GM23248 (cell line): ENCODE data around the gene GPN2. TPM values are rescaled to one million over a fixed set of nuclear protein-coding genes. Genes with fewer than 3 reads are reported as not detected.

Experiments used
- DNase-seq: peaks from one replicate; pipeline ENCODE4 v3.0.0-alpha.2; 2015
- H2AFZ ChIP-seq: fragments of 200-600 bp; sonication (generic); 2 replicates; pipeline ENCODE4 v1.6.1; 2016; ENCODE audit warnings: antibody characterized with exemption
- H3F3A ChIP-seq: fragments of 200-600 bp; sonication (generic); 2 replicates; pipeline ENCODE4 v1.6.1; 2016; ENCODE audit warnings: mild to moderate bottlenecking, antibody characterized with exemption, mixed run types; ENCODE audit not compliant: insufficient read depth
- H3K27ac ChIP-seq: fragments of 200-600 bp; sonication (generic); 2 replicates; pipeline ENCODE4 v1.5.1; 2016; ENCODE audit warnings: mild to moderate bottlenecking
- H3K27me3 ChIP-seq: fragments of 200-600 bp; sonication (generic); replicated peaks from 2 replicates; pipeline ENCODE4 v1.6.1; 2016; ENCODE audit warnings: mild to moderate bottlenecking; ENCODE audit not compliant: insufficient read depth
- H3K36me3 ChIP-seq: fragments of 200-600 bp; sonication (generic); 2 replicates; pipeline ENCODE4 v1.6.1; 2016; ENCODE audit warnings: low read depth, mild to moderate bottlenecking
- H3K4me1 ChIP-seq: fragments of 200-600 bp; sonication (generic); 2 replicates; pipeline ENCODE4 v1.6.1; 2016; ENCODE audit warnings: mild to moderate bottlenecking; ENCODE audit not compliant: insufficient read depth
- H3K4me2 ChIP-seq: fragments of 200-600 bp; sonication (generic); one replicate; pipeline ENCODE4 v1.6.1; 2016; ENCODE audit warnings: mild to moderate bottlenecking; ENCODE audit not compliant: unreplicated experiment
- H3K4me3 ChIP-seq: fragments of 200-600 bp; sonication (generic); 2 replicates; pipeline ENCODE4 v1.5.1; 2016; ENCODE audit warnings: mild to moderate bottlenecking
- H3K79me2 ChIP-seq: fragments of 200-600 bp; sonication (generic); 2 replicates; pipeline ENCODE4 v1.6.1; 2016; ENCODE audit warnings: mild to moderate bottlenecking; ENCODE audit not compliant: insufficient read depth
- H3K9ac ChIP-seq: fragments of 200-600 bp; sonication (generic); 2 replicates; pipeline ENCODE4 v1.6.1; 2016; ENCODE audit warnings: mild to moderate bottlenecking
- H3K9me2 ChIP-seq: fragments of 200-600 bp; sonication (generic); 2 replicates; pipeline ENCODE4 v1.6.1; 2016; ENCODE audit warnings: mixed run types, mild to moderate bottlenecking, moderate library complexity; ENCODE audit not compliant: insufficient read depth
- H3K9me3 ChIP-seq: fragments of 200-600 bp; sonication (generic); one replicate; pipeline ENCODE4 v1.6.1; 2017; ENCODE audit warnings: low read depth
- H4K20me1 ChIP-seq: fragments of 200-600 bp; sonication (generic); 2 replicates; pipeline ENCODE4 v1.6.0; 2016; ENCODE audit not compliant: insufficient read depth
- EZH2 ChIP-seq: fragments of 200-600 bp; sonication (generic); IDR thresholded peaks from 2 replicates; pipeline ENCODE4 v1.6.1; 2018; ENCODE audit warnings: antibody characterized with exemption, mild to moderate bottlenecking; ENCODE audit not compliant: insufficient read depth, poor library complexity, severe bottlenecking
- EZH2phosphoT487 ChIP-seq: fragments of 200-600 bp; sonication (generic); IDR thresholded peaks from 2 replicates; pipeline ENCODE4 v1.6.1; 2018; ENCODE audit warnings: antibody characterized with exemption, moderate library complexity, mild to moderate bottlenecking, low read depth; ENCODE audit not compliant: insufficient read depth
- WGBS, 2 experiments: methylation state at CpG; one replicate each; pipeline ENCODE4 v1.1.6; 2015 to 2017; ENCODE audit warnings: low lambda C conversion rate in 2 of 2, low coverage in 1 of 2; ENCODE audit errors: missing lambda C conversion rate in 2 of 2; 5-methylcytosine and 5-hydroxymethylcytosine counted together
- in situ Hi-C: fragments of 300-500 bp; cut with MboI; formaldehyde crosslinking; loops from 2 replicates; pipeline ENCODE4 v1.15.0; 2020
- polyA plus RNA-seq: library from polyadenylated mRNA; unstranded; fragments of >200 nt; fragmentation: Nextera tagmentation; extraction: Ambion mirVana; gene quantifications from 2 replicates; pipeline ENCODE4 v1.2.1, GENCODE V29; 2016
- total RNA-seq: library from RNA; depleted of rRNA; stranded (reverse); fragments of >200 nt; shearing (Covaris generic); gene quantifications from 2 replicates; pipeline ENCODE4 v1.2.3, GENCODE V29; 2014; rRNA removed

GPN2 gene
- total RNA-seq, result 11.9 and 12.1 TPM in 2 replicates
- polyA plus RNA-seq, result 26.3 and 27.9 TPM in 2 replicates

- H4K20me1 ChIP-seq, result no peaks in the 10 kb centered on the region
- peaks cover 33% of the 10 kb centered on the region for H3K36me3 ChIP-seq
- 3% methylated on average over 87 to 89 of the region's 89 CpGs for WGBS, 2 experiments
- no peaks in the 10 kb centered on the region for H3K27me3 ChIP-seq
- H3F3A ChIP-seq, result peaks cover 13% of the 10 kb centered on the region; the same call in 1 of the 2 replicates
- no peaks in the 10 kb centered on the region for H3K9me2 ChIP-seq
- in situ Hi-C loops, result no loop called here
- peaks cover 57% of the 10 kb centered on the region for H3K79me2 ChIP-seq
- H3K9ac ChIP-seq, result peak within 1 kb of the TSS; percentile 93
- TF ChIP-seq EZH2 (no peak), EZH2phosphoT487 (no peak)
- peak; percentile 90 for DNase-seq
- peak within 1 kb of the TSS; percentile 90 for H2AFZ ChIP-seq
- no peaks in the 10 kb centered on the region for H3K9me3 ChIP-seq
- peaks cover 14% of the 10 kb centered on the region for H3K4me1 ChIP-seq
- H3K4me2 ChIP-seq, result peak within 1 kb of the TSS; percentile 98
- H3K27ac ChIP-seq, result peak within 1 kb of the TSS; percentile 80
- H3K4me3 ChIP-seq, result peak within 1 kb of the TSS; percentile 89
These were observed at the start of gene GPN2 for GRCh38 chr1:26889551-26890466. TSS of gene GPN2 (minus strand) at chr1:26890283. CDS start at chr1:26890096, 187 bp downstream.

- 97 to 100% methylated on average over 2 of the region's 2 CpGs for WGBS, 2 experiments
- TF ChIP-seq EZH2 (no peak), EZH2phosphoT487 (no peak)
- in situ Hi-C loops, result no loop called here
These were observed 48.6 kb upstream of the GPN2 start for GRCh38 chr1:26938659-26939025.

GRCh38 chr1:26938004-26938658, 48.0 kb upstream of the GPN2 start:
- peaks cover 64% of the 10 kb centered on the region for H3K79me2 ChIP-seq

More at GRCh38 chr1:26938659-26939025, 48.6 kb upstream of the GPN2 start:
- Histone ChIP-seq H3K9me3 (no peaks in the 10 kb centered on the region), H3K79me2 (peaks cover 61% of the 10 kb centered on the region), H3K9me2 (no peaks in the 10 kb centered on the region), H3K27ac (no peak overlapping the region), H3K36me3 (peaks cover 26% of the 10 kb centered on the region), H2AFZ (no peak overlapping the region), H3K4me1 (peaks cover 15% of the 10 kb centered on the region), H3K4me3 (no peak overlapping the region), H3K9ac (no peak overlapping the region), H3K27me3 (no peaks in the 10 kb centered on the region), H4K20me1 (no peaks in the 10 kb centered on the region), H3K4me2 (no peak overlapping the region), H3F3A (peaks cover 7% of the 10 kb centered on the region)
- DNase-seq, result no peak

GRCh38 chr1:26936823-26937222, 46.7 kb upstream of the GPN2 start:
- Histone ChIP-seq H3K27me3 (no peaks in the 10 kb centered on the region), H3K9ac (no peak overlapping the region), H3K9me3 (no peaks in the 10 kb centered on the region), H3K79me2 (peaks cover 76% of the 10 kb centered on the region), H3K9me2 (no peaks in the 10 kb centered on the region), H3K27ac (no peak overlapping the region), H3F3A (peaks cover 7% of the 10 kb centered on the region), H3K4me3 (no peak overlapping the region), H4K20me1 (no peaks in the 10 kb centered on the region), H2AFZ (no peak overlapping the region), H3K36me3 (peaks cover 17% of the 10 kb centered on the region), H3K4me1 (peaks cover 15% of the 10 kb centered on the region), H3K4me2 (no peak overlapping the region)
- WGBS, 2 experiments, result 80 to 83% methylated on average over 6 of the region's 6 CpGs
- in situ Hi-C loops, result no loop called here
- no peak for TF ChIP-seq EZH2
- TF ChIP-seq EZH2phosphoT487, result no peak
- no peak for DNase-seq

More at GRCh38 chr1:26938004-26938658, 48.0 kb upstream of the GPN2 start:
- no peak for TF ChIP-seq EZH2phosphoT487
- no peak for TF ChIP-seq EZH2
- Histone ChIP-seq H3K36me3 (peaks cover 21% of the 10 kb centered on the region), H3K9me3 (no peaks in the 10 kb centered on the region), H3K27me3 (no peaks in the 10 kb centered on the region), H3K27ac (no peak overlapping the region), H3F3A (peaks cover 7% of the 10 kb centered on the region), H3K4me1 (peaks cover 15% of the 10 kb centered on the region), H3K9me2 (no peaks in the 10 kb centered on the region), H3K4me3 (no peak overlapping the region), H2AFZ (no peak overlapping the region), H3K4me2 (no peak overlapping the region), H4K20me1 (no peaks in the 10 kb centered on the region), H3K9ac (no peak overlapping the region)
- DNase-seq, result no peak
- in situ Hi-C loops, result no loop called here
- 95 to 100% methylated on average over 4 of the region's 4 CpGs for WGBS, 2 experiments
